T-cell (primary cell): ENCODE measurements around the gene MIA3. TPM values are rescaled to one million over a fixed set of nuclear protein-coding genes. Genes with fewer than 3 reads are reported as not detected.
A peak's percentile ranks its signal among the peaks of the same experiment; 100 is the strongest.

ENCODE experiments used
- ATAC-seq, 4 experiments: fragments of 200-7000 bp in 3 of 4; fragments of 150-1000 bp in 1 of 4; cut with Tn5 transposase; replicated peaks in 1 of 4; 1 replicate in 3 of 4; 2 replicates in 1 of 4; pipeline ENCODE4 v1.10.0; 2021; ENCODE audit warnings: moderate library complexity in 3 of 4, mild to moderate bottlenecking in 2 of 4, moderate number of reproducible peaks in 1 of 4
- CTCF ChIA-PET, 2 donors: fragments of 300-600 bp; sonication (Branson Sonifier 250); formaldehyde crosslinking; loops; one replicate each; lab custom pipeline; 2022; ENCODE audit warnings: antibody characterized with exemption in 2 of 2; lab: Charles Lee
- POLR2A ChIA-PET, 2 donors: fragments of 300-600 bp; sonication (Branson Sonifier 250); formaldehyde crosslinking; loops; one replicate each; lab custom pipeline; 2022; ENCODE audit warnings: antibody characterized with exemption in 2 of 2; lab: Charles Lee
- DNase-seq, 35 experiments: peaks; one replicate each; pipeline versions ENCODE4 v3.0.0 to v3.0.0-alpha.2; 2013 to 2023
- H3K27ac ChIP-seq: one replicate; pipeline ENCODE4 v1.5.1; 2013; ENCODE audit warnings: low read length
- H3K27me3 ChIP-seq, 2 experiments: replicated peaks in 1 of 2; 1 replicate in 1 of 2; 2 replicates in 1 of 2; pipeline versions ENCODE4 v1.6.1 to v1.7.0; 2013; ENCODE audit warnings: low read length in 1 of 2, mixed read lengths in 1 of 2; ENCODE audit not compliant: control insufficient read depth in 2 of 2, insufficient read depth in 2 of 2; ENCODE audit errors: extremely low read depth in 1 of 2
- H3K36me3 ChIP-seq, 2 donors: 1 replicate in 1 of 2; 2 replicates in 1 of 2; pipeline versions ENCODE4 v1.6.1 to v1.7.0; 2013; ENCODE audit warnings: low read length in 1 of 2; ENCODE audit not compliant: control insufficient read depth in 2 of 2, insufficient read depth in 1 of 2; ENCODE audit errors: extremely low read depth in 1 of 2
- H3K4me1 ChIP-seq, 2 experiments: 1 replicate in 1 of 2; 2 replicates in 1 of 2; pipeline versions ENCODE4 v1.6.1 to v1.7.0; 2013; ENCODE audit warnings: low read length in 2 of 2, mixed read lengths in 1 of 2; ENCODE audit not compliant: insufficient read depth in 2 of 2, control insufficient read depth in 1 of 2; ENCODE audit errors: extremely low read depth in 1 of 2
- H3K4me3 ChIP-seq, 2 donors: 1 replicate in 1 of 2; 2 replicates in 1 of 2; pipeline versions ENCODE4 v1.5.1 to v1.7.0; 2013; ENCODE audit warnings: mild to moderate bottlenecking in 2 of 2, low read length in 1 of 2, moderate library complexity in 1 of 2; ENCODE audit not compliant: control insufficient read depth in 1 of 2; ENCODE audit errors: extremely low read depth in 1 of 2
- H3K9me3 ChIP-seq: 2 replicates; pipeline ENCODE4 v1.7.0; 2013
- H3K27ac Mint-ChIP-seq, 2 donors: one replicate each; pipeline ENCODE4 v1.8.0; 2020 to 2021; ENCODE audit warnings: mild to moderate bottlenecking in 2 of 2, mixed read lengths in 2 of 2
- H3K27me3 Mint-ChIP-seq, 2 donors: one replicate each; pipeline ENCODE4 v1.8.0; 2021 to 2022; ENCODE audit warnings: mixed read lengths in 2 of 2
- H3K36me3 Mint-ChIP-seq: one replicate; pipeline ENCODE4 v1.8.0; 2021; ENCODE audit warnings: mixed read lengths
- H3K4me1 Mint-ChIP-seq, 3 donors: one replicate each; pipeline ENCODE4 v1.8.0; 2020 to 2022; ENCODE audit warnings: mixed read lengths in 3 of 3, mild to moderate bottlenecking in 1 of 3
- H3K4me3 Mint-ChIP-seq, 3 donors: one replicate each; pipeline ENCODE4 v1.8.0; 2020 to 2022; ENCODE audit warnings: mild to moderate bottlenecking in 3 of 3, mixed read lengths in 3 of 3, moderate library complexity in 3 of 3
- H3K9me3 Mint-ChIP-seq, 3 donors: one replicate each; pipeline ENCODE4 v1.8.0; 2020 to 2022; ENCODE audit warnings: mixed read lengths in 3 of 3
- WGBS: methylation state at CpG from one replicate; pipeline ENCODE4 v1.1.5; 2013; ENCODE audit warnings: missing lambda C conversion rate; ENCODE audit not compliant: insufficient coverage; 5-methylcytosine and 5-hydroxymethylcytosine counted together
- total RNA-seq, 35 experiments: library from RNA in 6 of 35; stranded (reverse) in 6 of 35; fragments of 120-200 nt in 1 of 35; gene quantifications; one replicate each; pipeline versions ENCODE4 v1.2.1 to v1.2.4 and lab custom pipeline; 2013 to 2026

MIA3 gene
- total RNA-seq, 5 donors from 2014 or later (not counting 1 experiment from before 2014, with no cell fraction given): 86.5 to 116 (median 102) TPM

DNA sequence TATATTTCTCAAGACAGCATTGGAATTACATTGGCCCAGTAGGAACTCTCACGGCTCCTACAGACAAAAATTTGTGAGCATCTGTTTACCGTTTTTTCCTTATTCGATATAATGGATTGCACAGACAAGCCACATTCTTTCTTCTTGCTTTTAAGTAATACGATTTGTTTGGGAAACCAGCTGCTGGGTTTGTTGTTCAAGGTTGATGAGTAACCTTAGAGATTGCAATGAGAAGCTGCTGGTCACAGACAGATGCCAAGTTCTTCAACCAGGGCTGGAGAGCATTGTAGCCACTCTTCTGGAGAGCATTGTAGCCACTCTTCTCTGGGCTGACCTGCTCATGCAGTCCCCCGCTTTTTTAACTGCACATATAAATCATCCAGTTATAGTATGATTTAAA is 1.4 kb upstream of the MIA3 start:
- DNase-seq (no peak), ATAC-seq (no peak)
- POLR2A ChIA-PET: interaction anchor here in 1 of 2 donors (0.6 to 1.8 kb wide), 2 partner anchors 27 to 55 kb away, joined by 3 to 7 read pairs; partner anchors contain the start of gene TAF1A
- H3K4me1 Mint-ChIP-seq: peaks cover 30 to 33% (median 31%) of the 10 kb centered on the region in 3 donors
- Histone ChIP-seq H3K4me3 (no peak overlapping the region), H3K4me1 (peaks cover 13 to 18% of the 10 kb centered on the region in 2 experiments), H3K9me3 (no peaks in the 10 kb centered on the region), H3K27me3 (peaks cover 0 to 4% of the 10 kb centered on the region in 2 experiments), H3K36me3 (no peaks in the 10 kb centered on the region), H3K27ac (no peak overlapping the region)
- H3K4me3 Mint-ChIP-seq: peak overlapping the region; percentile 85 to 91 (median 89)
- peaks cover 3% of the 10 kb centered on the region for H3K36me3 Mint-ChIP-seq
- H3K9me3 Mint-ChIP-seq: no peaks in the 10 kb centered on the region
- H3K27me3 Mint-ChIP-seq: peaks cover 21 to 22% of the 10 kb centered on the region in 2 donors
- CTCF ChIA-PET: interaction anchor here in 1 of 2 donors (0.7 to 1.1 kb wide), 3 partner anchors 18 to 152 kb away, joined by 3 to 5 read pairs (median 4); partner anchors contain the start of gene TAF1A
- H3K27ac Mint-ChIP-seq: peak overlapping the region in 1 of 2 donors; percentile 12
- WGBS: 100% methylated on average over 3 of the region's 5 CpGs

DNA sequence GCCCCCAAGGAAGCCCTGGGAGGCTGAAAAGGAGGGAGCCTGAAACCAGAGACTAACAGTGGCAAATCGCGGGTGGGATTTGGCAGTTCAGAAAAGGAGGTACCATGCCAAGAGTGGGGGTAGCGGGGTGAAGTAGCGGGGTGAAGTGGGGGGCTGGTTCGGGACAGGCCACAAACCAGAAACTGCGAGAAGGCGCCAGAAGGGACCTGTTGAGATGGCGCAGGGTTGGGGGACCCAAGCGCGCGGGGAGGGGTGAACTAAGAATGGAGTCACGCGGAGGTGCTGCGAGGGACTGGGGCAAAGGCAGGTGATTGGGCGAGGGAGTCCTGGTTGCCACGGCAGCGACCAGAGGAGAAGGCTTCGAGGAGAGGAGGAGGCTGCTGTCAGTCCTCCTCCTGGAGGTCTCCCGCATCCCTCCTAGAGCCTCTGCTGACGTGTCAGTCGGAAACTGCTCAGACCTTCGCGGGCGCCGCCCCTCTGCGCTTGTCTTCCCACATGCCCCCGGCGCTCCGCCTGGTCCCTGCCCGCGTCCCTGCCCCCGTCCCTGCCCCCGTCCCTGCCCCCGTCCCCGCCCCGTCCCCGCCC is 438 bp upstream of the MIA3 start:
- CTCF ChIA-PET: interaction anchor here (0.7 to 4.4 kb wide), 4 partner anchors 17 to 1183 kb away, joined by 3 to 29 read pairs (median 4); partner anchors contain the start of gene TAF1A (in 1 of the 2)

DNA sequence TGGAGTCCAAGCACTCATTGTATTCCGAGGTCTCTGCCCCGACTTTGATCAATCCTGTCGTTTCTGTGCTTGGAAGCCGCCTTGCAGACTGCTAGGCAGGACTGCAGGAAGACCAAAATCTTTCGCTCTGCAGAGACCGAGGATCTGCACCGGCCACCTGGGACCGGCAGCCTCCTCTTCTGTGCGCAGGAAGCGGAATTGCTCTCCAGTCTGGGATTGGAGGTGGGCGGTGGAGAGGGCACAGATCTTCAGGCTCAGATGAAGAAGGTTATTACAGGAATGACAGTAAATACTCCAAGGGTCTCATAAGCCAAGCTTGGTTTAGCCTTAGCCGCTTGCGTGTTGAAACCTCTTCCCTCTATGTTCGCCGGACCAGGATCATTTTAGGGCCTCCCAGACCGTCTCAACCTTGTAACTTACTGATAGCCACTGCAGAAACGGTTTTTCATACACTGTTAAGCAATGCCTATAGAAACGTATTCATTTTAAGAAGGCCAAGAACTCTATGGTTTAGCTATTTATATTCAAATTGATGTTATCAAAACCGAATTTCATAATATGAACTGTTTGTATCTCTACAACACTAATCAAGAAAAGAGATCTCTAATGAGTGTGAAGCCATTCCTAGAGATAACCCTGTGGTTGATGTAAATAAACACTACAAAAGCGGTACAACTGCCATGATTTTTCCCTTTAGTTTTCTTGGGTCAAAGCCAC is 1.1 kb downstream of the MIA3 start:
- Histone ChIP-seq H3K36me3 (peaks cover 0 to 15% of the 10 kb centered on the region in 2 donors), H3K27me3 (no peaks in the 10 kb centered on the region), H3K4me1 (peaks cover 13 to 18% of the 10 kb centered on the region in 2 experiments), H3K27ac (no peak overlapping the region), H3K9me3 (no peaks in the 10 kb centered on the region), H3K4me3 (peak overlapping the region; percentile 48 to 78)
- Mint-ChIP-seq H3K27ac (peak overlapping the region; percentile 62 to 77), H3K27me3 (peaks cover 9 to 10% of the 10 kb centered on the region in 2 donors), H3K36me3 (peaks cover 19% of the 10 kb centered on the region), H3K4me1 (peaks cover 30 to 33% (median 31%) of the 10 kb centered on the region in 3 donors), H3K4me3 (peak overlapping the region; percentile 83 to 91 (median 87)), H3K9me3 (no peaks in the 10 kb centered on the region)
- WGBS: 48% methylated on average over 8 of the region's 20 CpGs
- ATAC-seq (no peak), DNase-seq (peak in 4 of 35 experiments; percentile 3 to 23 (median 7))
- POLR2A ChIA-PET: interaction anchor here (0.6 to 1.2 kb wide), 5 partner anchors 19 to 877 kb away, joined by 3 to 6 read pairs (median 3); partner anchors contain the start of gene DUSP10 (in 1 of the 2)
- CTCF ChIA-PET: interaction anchor here (0.6 to 4.4 kb wide), 4 partner anchors 15 to 35 kb away, joined by 4 to 29 read pairs (median 8); no protein-coding TSS in a partner anchor

More for the DNA sequence above, 438 bp upstream of the MIA3 start:
- H3K27me3 Mint-ChIP-seq: peaks cover 18 to 21% of the 10 kb centered on the region in 2 donors
- peak overlapping the region; percentile 83 for H3K27ac ChIP-seq
- H3K4me3 Mint-ChIP-seq: peak overlapping the region; percentile 85 to 91 (median 89)
- peaks cover 0 to 5% of the 10 kb centered on the region in 2 donors for H3K36me3 ChIP-seq
- ATAC-seq (peak; percentile 89 to 93 (median 90)), DNase-seq (peak; percentile 68 to 97 (median 91))
- peaks cover 30 to 33% (median 31%) of the 10 kb centered on the region in 3 donors for H3K4me1 Mint-ChIP-seq
- H3K4me1 ChIP-seq: peaks cover 13 to 18% of the 10 kb centered on the region in 2 experiments
- no peaks in the 10 kb centered on the region for H3K27me3 ChIP-seq
- H3K4me3 ChIP-seq: peak overlapping the region; percentile 41 to 70
- H3K36me3 Mint-ChIP-seq: peaks cover 6% of the 10 kb centered on the region
- H3K9me3 Mint-ChIP-seq: no peaks in the 10 kb centered on the region
- under 1% methylated on average over 19 of the region's 37 CpGs for WGBS
- H3K9me3 ChIP-seq: no peaks in the 10 kb centered on the region
- H3K27ac Mint-ChIP-seq: peak overlapping the region; percentile 87 to 92
- POLR2A ChIA-PET: no interaction called here

DNA sequence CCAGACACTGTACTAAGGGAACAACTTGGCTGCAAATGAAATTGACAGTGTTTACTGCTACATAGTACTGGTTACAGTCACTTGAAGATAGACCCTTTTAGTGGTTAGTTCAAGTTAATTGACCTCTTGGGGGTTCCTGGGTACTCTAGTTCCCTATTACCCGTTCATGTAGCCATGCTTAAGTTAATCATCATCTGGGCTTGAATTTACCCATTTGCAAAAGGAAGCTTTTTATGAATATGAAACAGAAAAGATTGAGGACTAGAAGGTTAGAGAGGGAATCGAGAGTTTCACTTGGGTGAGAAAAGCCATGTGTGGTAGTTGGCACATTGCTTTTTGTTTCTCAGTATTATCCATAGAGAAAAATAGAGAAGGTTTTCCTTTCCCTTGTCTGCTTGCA is 2.7 kb downstream of the MIA3 start:
- Histone ChIP-seq H3K27me3 (no peaks in the 10 kb centered on the region), H3K27ac (no peak overlapping the region), H3K4me3 (no peak overlapping the region), H3K9me3 (no peaks in the 10 kb centered on the region), H3K4me1 (peaks cover 13 to 18% of the 10 kb centered on the region in 2 experiments), H3K36me3 (peaks cover 0 to 27% of the 10 kb centered on the region in 2 donors)
- no CpG with 5 or more reads among the region's 2 CpGs for WGBS
- no peak overlapping the region for H3K27ac Mint-ChIP-seq
- ChIA-PET POLR2A (interaction anchor here in 1 of 2 donors (1.2 to 2.1 kb wide), 3 partner anchors 24 to 878 kb away, joined by 5 to 6 read pairs (median 5); partner anchors contain the start of genes DUSP10 and TAF1A), CTCF (interaction anchor here in 1 of 2 donors (0.6 to 4.4 kb wide), 3 partner anchors 14 to 1763 kb away, joined by 3 to 29 read pairs (median 3); no protein-coding TSS in a partner anchor)
- H3K4me3 Mint-ChIP-seq: peak overlapping the region in 1 of 3 donors; percentile 91
- no peak for ATAC-seq
- no peaks in the 10 kb centered on the region for H3K27me3 Mint-ChIP-seq
- no peak for DNase-seq
- H3K9me3 Mint-ChIP-seq: no peaks in the 10 kb centered on the region
- H3K4me1 Mint-ChIP-seq: peaks cover 30 to 33% (median 31%) of the 10 kb centered on the region in 3 donors
- peaks cover 22% of the 10 kb centered on the region for H3K36me3 Mint-ChIP-seq

DNA sequence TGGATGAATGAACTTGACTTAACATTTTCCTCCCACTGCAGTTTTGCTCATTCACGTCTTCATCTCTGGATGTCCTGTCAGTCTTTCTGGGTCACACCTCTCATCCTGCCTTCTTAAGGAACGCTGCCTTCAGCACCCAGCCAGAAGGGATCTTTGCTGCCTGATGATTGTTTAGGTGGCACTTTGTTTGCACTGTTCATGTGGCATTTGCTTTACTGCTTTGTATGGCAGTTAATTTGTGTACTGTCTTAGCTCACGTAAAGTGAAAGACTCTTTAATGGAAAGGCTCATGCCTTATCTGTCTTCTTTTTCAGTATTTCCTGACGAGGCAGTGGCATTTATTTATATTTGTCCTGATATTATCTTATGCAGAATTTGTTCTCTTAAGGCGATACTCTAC is 4.9 kb downstream of the MIA3 start:
- no peak overlapping the region for H3K27ac Mint-ChIP-seq
- H3K36me3 Mint-ChIP-seq: peaks cover 39% of the 10 kb centered on the region

GRCh38 chr1:222623458-222623857 is 5.6 kb downstream of the MIA3 start:
- Mint-ChIP-seq H3K4me1 (peaks cover 26 to 36% (median 28%) of the 10 kb centered on the region in 3 donors), H3K4me3 (no peak overlapping the region), H3K36me3 (peaks cover 46% of the 10 kb centered on the region), H3K9me3 (no peaks in the 10 kb centered on the region), H3K27ac (peak overlapping the region in 1 of 2 donors; percentile 3), H3K27me3 (no peaks in the 10 kb centered on the region)
- DNase-seq (no peak), ATAC-seq (no peak)
- H3K4me1 ChIP-seq: peaks cover 10 to 12% of the 10 kb centered on the region in 2 experiments
- H3K4me3 ChIP-seq: no peak overlapping the region
- H3K27ac ChIP-seq: no peak overlapping the region
- H3K27me3 ChIP-seq: no peaks in the 10 kb centered on the region
- ChIA-PET CTCF (no interaction called here), POLR2A (no interaction called here)
- H3K36me3 ChIP-seq: peaks cover 0 to 55% of the 10 kb centered on the region in 2 donors
- no peaks in the 10 kb centered on the region for H3K9me3 ChIP-seq

More for the DNA sequence above, 4.9 kb downstream of the MIA3 start:
- no peak for DNase-seq
- peaks cover 10 to 12% of the 10 kb centered on the region in 2 experiments for H3K4me1 ChIP-seq
- no peaks in the 10 kb centered on the region for H3K9me3 Mint-ChIP-seq
- no peak overlapping the region for H3K27ac ChIP-seq
- H3K4me1 Mint-ChIP-seq: peaks cover 26 to 31% (median 28%) of the 10 kb centered on the region in 3 donors
- H3K4me3 Mint-ChIP-seq: no peak overlapping the region
- WGBS: 100% methylated on average over 1 of the region's 5 CpGs
- POLR2A ChIA-PET: no interaction called here
- H3K9me3 ChIP-seq: no peaks in the 10 kb centered on the region
- peaks cover 0 to 49% of the 10 kb centered on the region in 2 donors for H3K36me3 ChIP-seq
- no peak for ATAC-seq
- CTCF ChIA-PET: no interaction called here
- H3K27me3 Mint-ChIP-seq: no peaks in the 10 kb centered on the region
- H3K4me3 ChIP-seq: no peak overlapping the region
- no peaks in the 10 kb centered on the region for H3K27me3 ChIP-seq
